Neutrophil (primary cell): ENCODE data around the gene FYCO1.

Experiments
- H3K27ac ChIP-seq: fragments of 200-600 bp; sonication (generic); 2 replicates; pipeline ENCODE4 v1.5.1; 2016; ENCODE audit warnings: mild to moderate bottlenecking, moderate library complexity
- H3K27me3 ChIP-seq: fragments of 200-600 bp; sonication (generic); 2 replicates; pipeline ENCODE4 v1.6.0; 2016; ENCODE audit warnings: mild to moderate bottlenecking
- H3K36me3 ChIP-seq: fragments of 200-600 bp; sonication (generic); 2 replicates; pipeline ENCODE4 v1.5.1; 2017
- H3K4me1 ChIP-seq, 2 experiments: fragments of 200-600 bp in 1 of 2; sonication (generic) in 1 of 2; 1 replicate in 1 of 2; 2 replicates in 1 of 2; pipeline versions ENCODE4 v1.5.1 to v1.6.1; 2013 to 2016; ENCODE audit warnings: low read depth in 1 of 2, low read length in 1 of 2, mild to moderate bottlenecking in 1 of 2, moderate library complexity in 1 of 2; ENCODE audit not compliant: control insufficient read depth in 1 of 2, insufficient read depth in 1 of 2
- H3K4me3 ChIP-seq, 2 experiments: fragments of 200-600 bp in 1 of 2; sonication (generic) in 1 of 2; 1 replicate in 1 of 2; 2 replicates in 1 of 2; pipeline ENCODE4 v1.5.1; 2013 to 2016; ENCODE audit warnings: low read depth in 1 of 2, low read length in 1 of 2, mild to moderate bottlenecking in 1 of 2, moderate library complexity in 1 of 2
- H3K9me3 ChIP-seq: fragments of 200-600 bp; sonication (generic); 2 replicates; pipeline ENCODE4 v1.5.1; 2016
- CTCF ChIP-seq: fragments of 200-600 bp; sonication (generic); IDR thresholded peaks from 2 replicates; pipeline ENCODE4 v1.5.1; 2016; ENCODE audit warnings: antibody characterized with exemption

Gene FYCO1

DNA sequence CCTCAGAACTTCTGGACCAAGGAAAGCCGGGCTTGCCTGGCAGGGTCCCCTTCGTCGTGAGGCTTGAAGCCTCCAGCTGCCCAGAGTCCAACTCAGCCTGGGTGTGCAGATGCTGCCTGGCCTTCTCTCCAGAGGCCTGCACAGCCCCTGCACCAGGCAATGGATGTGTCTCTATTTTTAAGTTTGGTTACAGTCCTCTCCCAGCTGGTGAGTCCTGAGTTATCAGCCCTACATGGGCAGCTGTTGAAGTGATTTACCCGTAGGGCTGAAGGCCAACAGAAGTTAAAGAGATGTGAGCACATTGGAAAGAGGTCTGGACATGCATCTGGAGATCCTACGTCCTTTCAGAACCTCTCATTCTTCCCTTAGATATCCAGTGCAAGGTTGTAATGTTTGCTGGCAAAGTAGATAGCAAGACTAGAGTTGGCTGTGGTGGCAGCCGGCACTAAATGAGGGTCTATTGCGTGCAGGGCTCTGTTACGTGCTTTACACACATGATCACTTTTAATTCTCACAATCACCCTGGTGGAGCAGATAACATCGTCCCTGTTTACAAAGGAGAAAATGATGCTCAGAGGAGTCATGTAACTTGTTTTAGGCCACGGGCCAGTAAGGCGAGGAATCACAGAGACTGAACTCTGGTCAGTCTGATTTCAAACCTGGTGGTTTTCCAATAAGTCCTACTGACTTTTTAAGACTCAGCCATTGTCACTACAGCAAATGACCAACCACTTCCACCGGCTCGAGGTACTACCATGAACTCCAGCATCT, 9.9 kb downstream of the FYCO1 start:
- TF ChIP-seq CTCF = no peak
- Histone ChIP-seq H3K36me3 (no peaks in the 10 kb centered on the region), H3K9me3 (no peaks in the 10 kb centered on the region), H3K27me3 (peaks cover 97% of the 10 kb centered on the region), H3K27ac (no peak overlapping the region), H3K4me1 (peaks cover 29 to 30% of the 10 kb centered on the region in 2 experiments), H3K4me3 (no peak overlapping the region)

DNA sequence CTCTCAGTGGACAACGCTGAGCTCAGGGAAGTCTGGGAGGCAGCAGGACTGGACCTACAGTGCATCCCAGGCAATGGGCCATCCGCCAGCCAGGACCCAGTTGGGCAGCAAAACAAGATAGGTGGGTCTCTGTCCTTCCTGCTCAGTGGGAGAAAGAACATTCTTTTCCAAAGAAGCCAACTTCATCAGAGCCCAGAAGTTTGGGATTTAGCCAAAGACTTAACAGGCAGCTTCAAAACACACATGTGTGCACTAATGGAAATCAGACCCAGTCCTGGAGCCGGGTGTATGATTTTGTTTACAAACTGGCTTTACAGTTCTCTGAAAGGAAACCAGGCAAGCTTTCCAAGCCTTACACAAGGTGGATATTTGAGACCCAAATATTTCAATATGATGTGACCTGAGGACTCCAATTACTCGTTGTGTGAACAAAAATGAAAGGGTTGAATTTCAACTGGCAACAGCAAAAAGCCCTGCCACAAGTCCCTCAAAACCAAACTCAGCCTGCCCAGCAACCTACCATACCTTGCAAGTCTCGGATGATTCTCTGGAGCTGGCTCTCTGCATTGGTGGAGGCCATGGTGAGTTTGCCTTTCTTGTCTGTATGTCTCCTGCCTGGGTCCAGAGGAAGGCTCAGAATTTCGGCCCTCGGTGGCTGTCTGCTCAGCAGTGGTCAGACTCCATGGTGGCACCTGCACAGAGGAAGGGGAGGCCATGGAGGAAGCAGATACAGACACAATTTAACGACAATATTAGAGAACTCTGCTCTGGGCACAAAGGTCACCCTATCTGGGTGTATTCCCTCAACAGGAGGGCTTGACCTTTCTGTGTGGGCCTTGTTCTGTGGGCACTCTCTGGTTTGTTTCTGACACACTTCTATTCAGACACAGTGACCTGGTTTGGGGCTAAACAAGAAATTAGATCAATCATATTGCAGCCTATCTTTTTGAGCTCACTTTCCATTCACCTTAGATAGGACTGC, 11.0 kb downstream of the FYCO1 start:
- peaks cover 29 to 33% of the 10 kb centered on the region in 2 experiments for H3K4me1 ChIP-seq
- no peak overlapping the region for H3K4me3 ChIP-seq
- H3K36me3 ChIP-seq = no peaks in the 10 kb centered on the region
- no peak for TF ChIP-seq CTCF
- H3K27me3 ChIP-seq = peaks cover 89% of the 10 kb centered on the region
- no peak overlapping the region for H3K27ac ChIP-seq
- no peaks in the 10 kb centered on the region for H3K9me3 ChIP-seq

GRCh38 chr3:45983770-45984169, 11.9 kb downstream of the FYCO1 start:
- Histone ChIP-seq H3K9me3 (no peaks in the 10 kb centered on the region), H3K36me3 (no peaks in the 10 kb centered on the region), H3K27ac (no peak overlapping the region), H3K4me3 (no peak overlapping the region), H3K27me3 (peaks cover 80% of the 10 kb centered on the region), H3K4me1 (peaks cover 30 to 31% of the 10 kb centered on the region in 2 experiments)
- TF ChIP-seq CTCF = no peak

DNA sequence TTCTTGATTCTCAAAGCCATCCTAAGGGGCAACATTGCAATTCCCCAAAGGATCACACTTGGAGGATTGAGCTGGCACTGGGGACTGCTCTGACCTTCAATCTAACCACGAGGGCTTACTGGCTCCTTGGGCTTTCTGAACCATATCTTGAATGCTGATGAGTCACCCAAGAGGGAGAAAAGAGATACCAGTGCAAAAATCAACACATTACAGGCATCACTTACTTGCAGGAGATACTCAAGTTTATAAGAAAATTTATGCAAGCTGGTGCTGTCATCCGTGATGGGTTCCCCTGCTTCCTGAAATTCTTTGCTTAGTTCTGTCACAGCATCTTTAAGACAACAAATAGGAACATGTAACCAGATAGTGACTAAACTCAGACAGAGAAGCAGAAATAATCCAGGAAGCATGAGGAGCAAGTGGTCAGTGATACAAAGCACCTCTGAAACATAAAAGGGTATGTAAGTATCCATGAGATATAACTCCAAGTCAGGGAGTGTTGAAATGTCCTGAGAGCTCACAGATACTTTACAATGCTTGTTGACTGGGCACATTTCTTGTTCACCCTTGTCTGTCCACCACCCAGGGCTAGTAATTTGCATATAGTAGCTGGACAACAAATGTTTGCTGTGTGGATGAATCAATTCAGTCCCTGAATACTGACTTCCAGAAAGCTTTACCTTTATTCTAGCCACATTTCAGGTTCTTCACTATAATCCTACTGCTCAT, 14.1 kb downstream of the FYCO1 start:
- TF ChIP-seq CTCF = no peak
- no peaks in the 10 kb centered on the region for H3K9me3 ChIP-seq
- H3K4me1 ChIP-seq = peaks cover 21 to 22% of the 10 kb centered on the region in 2 experiments
- H3K27ac ChIP-seq = no peak overlapping the region
- H3K36me3 ChIP-seq = no peaks in the 10 kb centered on the region
- H3K27me3 ChIP-seq = peaks cover 74% of the 10 kb centered on the region
- H3K4me3 ChIP-seq = no peak overlapping the region

DNA sequence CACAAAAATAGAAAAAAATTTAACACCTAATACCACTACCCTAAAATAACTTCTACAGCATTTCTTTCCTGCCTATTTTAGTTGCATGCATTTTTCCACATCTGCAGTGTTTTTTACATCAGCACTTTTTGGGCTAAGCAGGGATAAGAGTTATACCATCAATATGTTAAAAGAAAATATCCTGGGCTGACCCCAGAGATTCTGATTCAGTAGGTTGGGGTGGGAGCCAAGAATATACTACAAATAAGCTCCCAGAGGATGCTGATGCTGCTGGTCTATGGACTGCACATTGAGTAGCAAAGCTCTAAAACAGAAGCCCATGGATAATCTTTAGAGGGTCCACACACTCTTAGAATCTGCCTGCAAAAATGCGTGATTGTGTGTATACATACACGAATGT, 14.8 kb downstream of the FYCO1 start:
- H3K36me3 ChIP-seq = no peaks in the 10 kb centered on the region
- H3K4me1 ChIP-seq = peaks cover 21 to 22% of the 10 kb centered on the region in 2 experiments
- H3K27ac ChIP-seq = no peak overlapping the region
- H3K9me3 ChIP-seq = no peaks in the 10 kb centered on the region
- H3K27me3 ChIP-seq = peaks cover 74% of the 10 kb centered on the region
- TF ChIP-seq CTCF = no peak
- no peak overlapping the region for H3K4me3 ChIP-seq
